HG03565 (cell line): Measurements from ENCODE around the gene ARHGAP19.

Experiments
- ATAC-seq: cut with Tn5 transposase; IDR thresholded peaks from one replicate; pipeline ENCODE4 v1.9.1; 2021; ENCODE audit warnings: mild to moderate bottlenecking, moderate library complexity; ENCODE audit not compliant: unreplicated experiment

ARHGAP19 gene

DNA sequence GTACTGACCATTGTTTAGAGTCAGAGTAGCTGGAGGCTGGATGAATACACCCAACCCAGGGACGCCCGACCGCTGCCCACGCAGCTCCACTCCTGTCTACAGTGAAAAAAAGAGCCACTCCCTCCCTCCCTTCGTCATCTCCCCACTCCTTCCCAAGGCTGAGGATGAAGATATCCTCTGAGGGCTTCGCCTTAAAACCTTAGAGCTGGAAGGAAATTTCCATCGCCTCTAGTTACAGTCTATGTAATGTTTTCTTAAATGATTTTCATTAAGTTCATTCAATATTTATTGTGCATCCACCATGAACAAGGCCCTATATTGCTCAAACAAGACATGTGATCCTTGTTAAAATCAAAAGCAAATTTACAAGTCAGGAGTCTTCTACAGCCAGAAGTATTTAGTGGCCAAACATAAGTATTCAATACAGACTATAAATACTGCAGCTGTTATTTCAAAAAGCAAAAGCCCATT, 95.4 kb downstream of the ARHGAP19 start:
- no peak for ATAC-seq

DNA sequence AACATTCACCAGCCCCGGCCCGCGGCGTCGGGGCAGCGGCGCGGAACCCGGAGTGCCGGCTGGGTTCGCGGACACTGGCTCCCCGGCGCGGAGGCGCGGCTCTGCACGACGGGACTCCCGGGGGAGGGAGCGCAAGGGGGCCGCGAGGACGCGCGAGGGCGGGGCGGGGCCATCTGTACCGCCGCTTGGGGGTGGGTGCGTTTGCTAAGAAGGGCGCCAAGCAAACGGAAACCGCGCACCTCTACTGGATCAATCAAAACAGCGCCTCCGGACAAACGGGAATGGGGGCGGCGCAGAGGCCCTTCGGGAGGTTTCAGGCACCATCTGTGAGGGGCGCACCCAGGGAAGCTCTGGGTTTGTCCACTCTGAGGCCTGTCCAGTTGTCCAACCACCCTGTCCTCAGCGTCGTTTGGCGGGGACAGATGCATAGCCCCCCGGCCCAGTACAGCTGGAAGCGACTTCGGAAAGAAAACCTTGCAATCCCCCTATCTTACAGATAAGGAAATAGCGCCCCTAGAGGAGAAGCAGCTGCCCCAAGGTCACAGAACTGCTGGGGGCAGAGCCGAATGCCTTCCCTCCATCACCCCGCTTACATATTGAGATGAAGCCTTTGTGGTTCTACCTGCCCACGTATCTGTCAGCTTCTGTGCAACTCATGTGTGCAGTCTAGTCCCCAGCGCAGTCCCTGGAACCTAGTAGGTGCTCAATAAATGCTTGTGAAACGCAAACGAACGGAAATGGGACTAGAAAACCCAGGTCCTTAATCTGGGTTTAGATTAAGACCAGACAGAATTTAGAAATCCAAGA, 96.0 kb downstream of the ARHGAP19 start:
- no peak for ATAC-seq

DNA sequence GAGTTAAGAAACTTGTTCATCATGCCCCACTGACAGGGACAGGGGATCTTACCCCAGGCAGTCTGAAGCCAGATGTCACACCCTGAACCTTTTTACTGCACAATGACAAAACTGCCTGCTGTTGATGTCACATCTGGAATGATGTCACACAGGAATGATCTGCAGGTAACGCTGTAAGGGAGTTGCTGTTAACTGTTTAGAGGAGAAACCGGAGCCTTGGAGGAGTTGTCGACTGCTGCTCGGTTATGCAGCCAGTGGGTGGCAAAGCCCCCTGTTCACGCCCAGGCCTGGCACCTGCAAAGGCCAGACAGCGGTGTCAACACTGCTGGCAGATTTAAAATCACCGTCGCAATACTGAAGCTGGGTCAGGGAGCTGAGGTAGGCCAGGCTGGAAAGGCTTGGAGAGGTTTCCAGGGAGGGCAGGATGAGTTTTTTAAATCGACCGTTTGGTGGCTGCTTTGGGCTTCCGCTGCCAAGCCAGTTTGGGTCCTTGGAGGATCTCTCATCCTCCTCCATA, 96.7 kb downstream of the ARHGAP19 start:
- no peak for ATAC-seq

DNA sequence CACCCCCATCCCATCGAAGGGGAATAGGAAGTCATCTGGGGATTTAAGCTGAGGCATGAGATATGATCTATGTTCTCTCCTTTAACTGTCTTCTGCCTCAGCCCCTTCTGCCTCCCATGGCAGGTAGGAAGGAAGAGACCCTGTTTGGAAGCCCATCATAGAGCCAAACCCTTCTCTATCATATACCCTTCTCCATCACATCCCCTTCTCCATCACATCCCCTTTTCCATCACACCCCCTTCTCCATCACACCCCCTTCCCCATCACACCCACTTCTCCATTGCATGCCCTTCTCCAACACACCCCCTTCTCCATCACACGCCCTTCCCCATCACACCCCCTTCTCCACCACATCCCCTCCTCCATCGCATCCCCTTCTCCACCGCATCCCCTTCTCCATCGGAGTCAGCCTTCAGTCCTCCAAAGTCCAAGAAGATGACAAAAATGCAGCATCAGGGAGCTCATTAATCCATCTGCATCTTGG, 99.4 kb downstream of the ARHGAP19 start:
- ATAC-seq = no peak

DNA sequence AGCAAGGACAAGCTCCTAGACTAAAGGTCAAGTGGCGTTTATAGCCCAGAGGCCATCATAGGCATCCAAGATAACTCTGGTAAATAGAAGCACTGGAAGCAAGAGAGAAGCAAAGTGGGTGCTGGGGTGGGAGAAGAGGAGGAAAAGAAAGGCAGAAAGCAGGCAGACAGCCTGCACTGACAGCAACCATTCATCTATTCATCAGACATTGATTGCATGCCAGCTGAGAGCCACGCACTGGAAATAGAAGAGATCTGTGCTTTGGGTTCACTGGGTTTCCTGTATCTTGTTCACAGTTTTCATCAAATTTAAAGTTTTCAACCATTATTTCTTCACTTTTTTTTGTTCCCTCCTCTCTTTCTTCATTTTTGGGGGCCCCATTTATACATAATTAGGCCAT, 102.0 kb downstream of the ARHGAP19 start:
- ATAC-seq = no peak

DNA sequence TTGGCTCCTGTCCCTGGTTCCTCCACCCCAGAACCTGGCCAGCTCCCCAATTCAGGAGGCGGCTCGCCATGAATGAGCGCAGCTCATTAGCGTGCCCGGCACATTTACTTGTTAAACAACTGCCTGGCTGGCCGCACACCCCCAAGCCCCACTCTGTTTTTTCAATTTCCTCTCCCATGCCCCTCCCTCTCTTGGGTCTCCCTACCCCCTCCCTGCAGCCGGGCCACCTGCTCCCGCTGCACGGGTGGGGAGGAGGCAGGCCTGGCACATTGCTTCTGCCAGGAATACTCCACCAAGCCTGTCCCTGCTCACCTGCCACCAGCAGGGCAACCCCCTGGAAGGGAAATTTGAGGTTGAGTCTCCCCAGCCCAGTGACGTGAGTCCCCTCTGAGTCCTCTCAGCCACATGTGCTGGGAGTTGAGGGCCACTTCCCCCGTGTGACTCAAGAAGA, 104.2 kb downstream of the ARHGAP19 start:
- ATAC-seq = no peak

DNA sequence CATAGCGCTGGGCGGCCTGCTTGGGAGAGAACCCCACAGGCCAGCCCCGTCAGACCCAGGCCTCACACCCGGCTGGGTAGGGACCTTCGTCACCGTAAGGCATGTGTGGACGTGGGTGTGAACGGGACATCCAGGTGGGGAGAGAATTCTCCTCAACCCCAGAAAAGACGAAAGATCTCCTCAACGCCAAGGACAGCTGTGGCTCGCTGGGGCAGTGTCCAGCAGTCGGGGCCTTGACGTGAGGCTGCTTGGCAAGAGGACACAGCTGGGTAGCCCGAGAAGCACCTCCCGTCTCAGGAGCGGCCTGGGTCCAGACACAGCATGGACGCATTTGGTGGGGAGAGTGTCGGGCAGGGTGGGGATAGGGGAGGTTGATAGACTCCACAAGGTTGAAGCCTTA, 105.5 kb downstream of the ARHGAP19 start:
- ATAC-seq = no peak

DNA sequence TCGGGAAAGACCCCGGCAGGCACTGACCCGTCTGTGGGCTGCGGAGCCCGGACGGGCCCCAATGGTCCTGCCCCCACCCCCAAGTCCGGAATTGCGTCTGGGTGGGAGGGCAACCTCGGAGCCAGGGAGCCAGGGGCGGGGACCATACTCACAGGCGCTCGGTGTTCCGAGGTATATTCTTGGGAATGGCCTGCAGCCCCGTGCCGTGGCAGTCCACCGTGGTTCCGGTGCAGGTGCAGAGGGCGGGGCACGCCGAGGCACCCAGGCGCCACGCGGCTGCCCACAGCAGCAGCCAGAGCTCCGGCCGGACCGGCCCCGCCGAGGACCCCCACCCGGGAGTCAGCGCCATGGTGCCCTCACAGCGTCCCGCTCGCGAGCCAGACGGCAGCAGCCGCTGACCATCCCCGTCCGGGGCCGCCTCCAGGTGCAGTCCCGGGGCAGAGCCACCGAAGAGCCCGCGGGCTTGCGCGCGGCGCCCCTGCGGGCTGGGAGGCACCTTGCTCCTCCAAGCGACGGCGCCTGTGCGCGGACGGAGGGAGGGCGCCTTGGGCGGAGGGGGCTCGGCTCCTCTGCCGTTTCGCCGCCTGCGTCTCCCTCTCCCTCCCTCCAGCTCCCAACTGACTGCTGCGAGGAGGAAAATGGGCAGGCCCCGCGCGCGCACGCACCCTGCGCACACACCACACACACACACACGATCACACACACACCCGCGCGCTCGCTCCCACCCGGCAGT, 106.9 kb downstream of the ARHGAP19 start, which contains the start of gene SLIT1:
Gene SLIT1 (minus strand): TSS at position 634 of the 733 bp plus-strand sequence. CDS start 285 bp downstream, at position 349.
- ATAC-seq = no peak

DNA sequence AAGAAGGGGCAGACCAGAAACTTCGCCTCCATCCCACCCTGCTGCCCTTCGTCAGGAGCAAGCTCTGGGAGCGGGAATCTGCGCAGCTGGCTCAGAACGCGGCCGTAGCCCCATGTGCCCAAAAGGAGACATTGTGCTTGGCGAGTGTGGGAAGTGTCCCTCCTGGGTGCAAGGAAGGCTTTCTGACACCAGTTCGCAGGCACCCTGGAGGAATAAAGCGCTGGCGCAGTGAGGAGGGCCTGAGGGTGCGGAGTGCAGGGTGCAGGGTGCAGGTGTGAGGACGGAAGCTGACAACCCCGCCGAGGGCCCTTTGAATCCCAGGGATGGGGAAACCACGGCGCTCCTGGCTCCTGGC, 107.5 kb downstream of the ARHGAP19 start:
- ATAC-seq = no peak

DNA sequence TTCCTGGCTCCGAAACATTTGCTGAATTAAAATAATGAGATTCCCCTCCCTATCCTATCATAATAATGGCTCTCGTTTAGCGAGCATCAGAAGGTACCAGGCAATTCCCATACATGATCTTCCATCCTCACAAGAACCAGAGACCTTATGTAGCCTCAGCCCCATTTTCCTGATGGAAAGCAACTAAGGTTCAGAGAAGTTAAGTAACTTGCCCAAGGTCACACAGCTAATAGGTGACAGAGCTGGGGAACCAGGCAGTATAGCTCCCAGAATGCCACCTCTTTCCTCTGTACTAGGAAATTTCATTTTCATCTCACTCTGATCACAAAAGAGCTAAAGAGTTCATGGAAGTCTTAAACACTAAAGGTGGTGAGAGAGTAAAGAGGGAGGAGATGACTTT, 109.1 kb downstream of the ARHGAP19 start:
- no peak for ATAC-seq

DNA sequence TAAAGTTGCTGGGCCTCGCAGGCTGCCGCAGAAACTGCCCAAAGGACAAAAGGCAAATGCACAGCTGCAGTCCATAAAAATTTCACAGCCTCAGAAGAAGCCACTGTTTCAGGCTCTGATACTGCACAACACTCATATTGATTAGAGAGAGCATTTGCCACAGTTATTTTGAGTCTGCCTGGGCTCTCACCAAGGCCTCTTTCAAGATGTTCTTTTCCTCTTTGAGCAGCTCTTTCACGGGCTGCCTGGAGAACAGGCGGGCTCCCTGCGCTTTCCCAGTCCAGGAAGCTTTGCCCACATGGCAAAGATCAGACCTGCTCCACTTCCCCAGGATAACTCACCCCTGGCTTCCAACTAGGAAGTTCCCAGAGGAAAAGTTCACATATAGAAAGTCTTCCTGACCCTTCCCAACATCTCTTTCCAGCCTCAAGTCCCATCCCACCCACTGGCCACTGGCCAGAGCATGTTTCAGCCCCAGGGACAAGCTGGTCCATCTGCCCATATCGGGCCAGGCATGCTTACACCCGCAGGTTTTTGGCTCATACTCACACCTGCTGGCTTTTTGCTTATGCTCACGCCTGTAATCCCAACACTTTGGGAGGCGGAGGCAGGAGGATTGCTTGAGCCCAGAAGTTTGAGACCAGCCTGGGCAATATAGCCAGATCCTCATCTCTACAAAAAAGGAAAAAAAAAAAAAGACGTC, 110.0 kb downstream of the ARHGAP19 start:
- no peak for ATAC-seq

DNA sequence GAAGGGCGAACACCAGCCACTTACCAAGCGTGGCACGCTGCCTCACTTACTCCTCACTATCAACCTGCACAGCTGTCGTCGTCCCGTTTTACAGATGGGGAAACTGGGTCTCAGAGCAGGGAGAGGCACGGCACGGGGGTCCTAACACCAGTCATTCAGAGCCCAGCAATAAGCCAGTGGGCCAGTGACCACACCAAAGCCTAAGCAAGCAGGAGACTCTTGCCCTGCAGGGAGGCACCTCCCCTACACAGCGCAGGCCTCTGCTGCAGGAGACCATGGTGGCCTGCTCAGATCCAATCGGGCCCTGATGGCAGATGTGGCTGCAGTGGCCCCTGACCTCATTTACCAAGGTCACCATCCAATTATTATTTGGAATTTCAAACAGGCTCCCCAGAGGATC, 111.5 kb downstream of the ARHGAP19 start:
- ATAC-seq = no peak

DNA sequence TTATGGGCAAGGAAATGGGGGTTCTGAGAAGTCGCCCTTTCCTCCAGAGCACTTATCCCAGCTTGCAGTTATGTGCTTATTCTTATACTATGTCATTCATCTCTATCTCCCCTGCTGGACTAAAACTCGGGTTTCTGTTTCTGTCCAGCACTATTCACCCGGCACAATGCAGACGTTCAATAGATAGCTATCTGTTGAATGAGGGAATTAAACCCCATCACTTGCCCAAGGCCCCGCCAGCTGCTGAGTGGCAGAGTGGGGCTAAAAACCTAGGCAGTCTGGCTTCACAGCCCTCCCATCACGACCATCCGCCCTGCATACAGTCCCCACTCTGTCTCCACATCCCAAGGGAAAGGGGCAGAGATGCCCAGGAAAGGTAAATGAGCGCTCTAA, 112.1 kb downstream of the ARHGAP19 start:
- ATAC-seq = no peak

DNA sequence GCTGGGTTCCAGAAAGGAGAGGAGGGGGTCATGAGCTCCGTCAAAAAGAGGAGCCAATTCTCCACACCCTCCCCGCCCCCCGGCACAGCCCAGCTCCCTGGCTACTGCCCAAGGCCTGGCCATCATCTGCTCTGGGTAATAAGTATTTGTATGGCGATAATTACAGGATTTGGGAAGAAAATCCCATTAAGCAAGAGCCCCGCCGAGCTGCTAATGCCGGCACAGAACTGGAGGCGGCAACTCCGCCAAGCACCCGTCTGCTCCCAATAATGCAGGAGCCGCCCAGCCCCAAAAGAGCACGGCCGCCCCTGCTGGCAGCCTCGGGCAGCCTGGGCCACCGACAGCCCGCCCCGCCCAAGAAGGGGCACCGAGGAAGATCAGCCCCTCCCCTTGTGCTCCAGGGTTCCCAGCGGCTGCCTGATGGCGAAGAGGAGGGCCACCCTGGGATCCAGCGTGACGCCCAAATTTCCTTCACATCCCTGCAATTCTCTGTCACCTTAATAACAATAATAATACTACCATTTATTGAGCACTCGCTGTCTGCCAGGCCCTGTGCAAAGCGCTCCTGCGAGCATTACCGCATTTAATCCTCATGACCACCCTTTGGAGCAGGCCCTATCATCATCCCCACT, 112.6 kb downstream of the ARHGAP19 start:
- ATAC-seq = no peak

DNA sequence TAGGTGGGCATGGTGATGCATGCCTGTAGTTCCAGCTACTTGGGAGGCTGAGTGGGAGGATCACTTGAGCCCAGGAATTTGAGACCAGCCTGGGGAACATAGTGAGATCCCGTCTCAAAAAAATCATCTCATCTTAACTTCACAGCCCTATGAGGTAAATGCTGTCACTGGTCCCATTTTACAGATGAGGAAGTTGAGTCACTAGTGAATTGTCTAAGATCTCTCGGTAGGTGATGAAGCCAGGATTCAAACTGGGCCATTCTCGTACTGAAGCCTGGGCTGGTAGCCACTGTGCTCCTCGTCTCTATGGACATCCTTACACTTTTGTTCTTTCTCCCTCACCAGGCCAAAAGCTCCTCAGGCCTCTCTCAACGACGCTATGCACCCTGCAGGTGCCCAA, 113.1 kb downstream of the ARHGAP19 start:
- ATAC-seq = no peak

DNA sequence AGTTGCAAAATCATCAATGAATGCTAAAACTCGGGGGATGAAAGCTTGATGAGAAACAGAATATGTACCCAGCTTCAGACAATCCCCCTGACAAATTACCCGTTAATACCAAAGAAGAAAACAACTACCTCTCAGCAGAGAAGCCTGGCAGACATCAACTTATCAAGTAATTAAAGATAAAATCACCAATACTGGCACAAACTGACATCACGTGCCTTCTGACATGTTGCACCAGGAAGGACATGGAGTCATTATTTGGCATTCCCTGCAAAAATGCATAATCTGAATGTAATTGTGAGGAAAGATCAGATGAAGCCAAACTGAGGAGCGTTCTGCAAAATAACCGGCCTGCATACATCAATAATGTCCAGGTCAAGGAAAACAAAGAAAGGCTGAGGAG, 114.4 kb downstream of the ARHGAP19 start:
- no peak for ATAC-seq

DNA sequence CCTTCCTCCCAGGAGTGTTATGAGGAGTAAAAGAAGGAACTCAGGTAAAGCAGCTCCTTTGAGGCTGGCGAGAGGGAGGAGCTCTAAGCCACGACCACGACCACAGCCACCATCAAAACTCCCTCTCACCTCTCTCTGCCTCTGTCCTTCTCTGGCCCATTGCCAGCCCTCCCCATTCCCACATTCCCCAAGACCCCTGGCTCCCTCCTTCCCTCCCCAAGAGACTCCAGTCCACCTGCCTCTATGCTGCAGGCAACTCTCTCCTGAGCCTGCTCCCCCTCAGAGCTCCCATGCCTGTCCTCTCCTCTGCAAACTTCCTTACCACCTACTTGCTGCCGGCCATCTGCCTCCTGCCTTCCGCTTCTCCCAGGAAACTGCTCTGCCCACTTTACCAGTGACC, 116.2 kb downstream of the ARHGAP19 start:
- no peak for ATAC-seq

DNA sequence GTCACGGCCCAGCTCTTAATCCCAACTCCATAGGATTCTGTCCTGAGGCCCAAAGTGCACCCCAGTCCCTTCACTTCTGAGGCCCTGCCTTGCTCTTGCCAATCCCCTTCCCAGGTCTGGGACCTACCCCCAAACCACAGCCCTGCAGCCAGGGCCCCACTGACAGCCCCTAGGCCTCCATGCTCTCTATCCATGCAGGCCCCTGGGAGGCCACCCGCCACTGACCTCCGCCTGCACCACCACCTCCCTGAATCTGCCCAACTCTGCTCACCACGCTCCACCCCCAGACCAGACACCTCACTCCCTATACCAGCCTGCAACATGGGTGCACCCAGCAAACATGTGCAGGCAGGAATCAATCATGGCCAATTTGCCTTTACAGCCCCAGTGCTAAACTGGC, 116.9 kb downstream of the ARHGAP19 start:
- no peak for ATAC-seq

DNA sequence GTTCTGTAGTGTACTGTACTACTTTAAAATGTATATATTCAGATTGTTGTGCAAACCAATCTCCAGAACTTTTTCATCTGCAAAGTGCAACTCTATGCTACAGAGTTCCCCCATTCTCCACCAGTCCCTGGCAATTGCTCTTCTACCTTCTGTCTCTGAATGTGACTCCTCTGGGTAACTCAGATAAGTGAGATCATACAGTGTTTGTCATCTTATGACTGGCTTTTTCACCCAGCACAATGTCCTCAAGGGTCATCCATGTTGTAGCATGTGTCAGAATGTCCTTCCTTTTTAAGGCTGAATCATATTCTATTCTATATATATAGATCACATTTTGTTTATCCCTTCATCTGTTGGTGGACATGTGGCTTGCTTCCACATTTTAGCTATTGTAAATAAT, 117.5 kb downstream of the ARHGAP19 start:
- no peak for ATAC-seq

DNA sequence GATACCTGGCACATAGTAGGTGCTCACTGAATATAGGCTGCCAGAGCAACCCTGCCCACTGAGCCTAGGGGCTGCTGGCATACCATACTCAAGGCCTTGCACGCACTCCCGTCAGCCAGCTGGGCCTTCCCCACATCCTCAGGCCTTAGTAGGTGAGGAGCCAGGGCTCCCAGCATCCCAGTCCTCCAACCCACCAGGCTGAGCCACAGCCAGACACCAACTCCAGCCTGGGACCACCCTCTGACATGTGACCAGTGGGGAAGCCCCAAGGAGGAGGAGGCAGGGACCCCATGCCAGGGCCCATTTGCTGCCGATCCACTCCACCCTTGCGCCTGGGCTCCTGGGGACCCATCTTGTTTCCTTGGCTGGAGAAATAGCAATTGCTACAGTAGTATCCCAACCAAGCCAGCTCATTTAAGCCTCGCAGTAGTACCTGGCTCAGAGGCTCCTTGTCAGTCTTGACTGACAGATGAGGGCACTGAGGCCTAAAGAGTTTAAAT, 118.1 kb downstream of the ARHGAP19 start:
- ATAC-seq = no peak

DNA sequence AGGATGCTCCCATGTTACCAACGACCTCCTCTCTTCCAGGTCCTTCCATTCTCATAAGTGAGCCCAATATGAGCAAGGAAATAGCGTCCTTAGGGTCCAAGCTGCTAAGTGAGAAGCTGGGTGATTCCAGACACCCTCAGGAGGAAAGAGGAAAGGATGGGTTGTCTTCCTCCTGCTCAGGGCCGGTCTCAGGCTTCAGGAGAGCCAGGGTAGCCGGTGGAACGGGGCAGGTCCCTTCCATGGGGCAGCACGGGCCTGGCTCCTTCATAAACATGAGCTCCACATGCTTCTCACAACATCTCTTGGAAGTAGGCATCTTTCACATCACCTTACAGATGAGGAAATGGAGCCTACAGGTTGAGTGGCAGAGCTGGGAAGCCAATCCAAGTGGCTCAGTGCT, 119.4 kb downstream of the ARHGAP19 start:
- no peak for ATAC-seq
